Heart left ventricle (tissue), 13 donors: Measurements from ENCODE around the gene ALK.

ENCODE experiments used
- CTCF ChIP-seq, 12 donors: fragments of 200-600 bp; sonication (generic) in 4 of 12; IDR thresholded peaks; one replicate each; pipeline versions ENCODE4 v1.5.0 to v1.8.0; 2018 to 2022; ENCODE audit warnings: antibody characterized with exemption in 12 of 12, mild to moderate bottlenecking in 5 of 12
- POLR2A ChIP-seq, 2 donors: fragments of 450-650 bp; IDR thresholded peaks; one replicate each; pipeline ENCODE4 v1.6.1; 2017; ENCODE audit warnings: antibody characterized with exemption in 2 of 2, mild to moderate bottlenecking in 2 of 2, moderate library complexity in 2 of 2
- donor health status: ischemic (EF 13 %, LVEDD 7.1; RV severe dilation, severe dysfunction).
- donor health status: DM: no; HTN: yes; CAD: no.
- donor health status: DM: no; HTN: no; CAD: no.
- donor health status: ischemic (EF 25% LVEDD 6.9; RV normal size, moderate dysfunction).
- donor health status: ischemic (EF 25% LVEDD 5.7; RV mildly dilated, moderate dysfunction).
- donor health status: ischemic (EF 35%, LVEDD 5.7; RV mildly dilated, moderate dysfunction).
- donor health status: nonischemic (EF 11% LVEDD 7.7; RV severe dilation, severe dysfunction).
- donor health status: DM: yes; HTN: yes; CAD: no.
- donor health status: PGD.
- donor health status: ischemic (EF 29% LVEDD 5.4; RV normal size, mild dysfunction).
- donor health status: nonischemic (EF 23%, LVEDD 6.1; RV moderate dilation, normal function).

GRCh38 chr2:29702276-29702675 is 219.1 kb downstream of the ALK start:
- TF ChIP-seq CTCF (IDR thresholded peaks at IDR 0.05) (no peak), POLR2A (IDR thresholded peaks at IDR 0.05) (no peak)
